Ishikawa (cell line): Measurements from ENCODE around the gene ZFP92.
A peak's percentile ranks its signal among the peaks of the same experiment; 100 is the strongest.

Experiments used
- CEBPB ChIP-seq: IDR thresholded peaks from 2 replicates; pipeline ENCODE4 v1.6.1; 2012
- CREB1 ChIP-seq: IDR thresholded peaks from 2 replicates; pipeline ENCODE4 v1.6.1; 2012; ENCODE audit warnings: low read depth
- EGR1 ChIP-seq: IDR thresholded peaks from 2 replicates; pipeline ENCODE4 v1.6.1; 2012
- EP300 ChIP-seq: IDR thresholded peaks from 2 replicates; pipeline ENCODE4 v1.6.1; 2012; ENCODE audit warnings: borderline replicate concordance
- FOXM1 ChIP-seq: IDR thresholded peaks from 2 replicates; pipeline ENCODE4 v1.6.1; 2012; ENCODE audit warnings: low read depth, borderline replicate concordance
- MAX ChIP-seq: IDR thresholded peaks from 2 replicates; pipeline ENCODE4 v1.6.1; 2012
- NFIC ChIP-seq: IDR thresholded peaks from 2 replicates; pipeline ENCODE4 v1.6.1; 2012
- RAD21 ChIP-seq: IDR thresholded peaks from 2 replicates; pipeline ENCODE4 v1.6.1; 2012; ENCODE audit warnings: low read depth
- REST ChIP-seq: IDR thresholded peaks from 2 replicates; pipeline ENCODE4 v1.6.1; 2012; ENCODE audit warnings: low read depth, mild to moderate bottlenecking
- TAF1 ChIP-seq: IDR thresholded peaks from 2 replicates; pipeline ENCODE4 v1.6.1; 2012; ENCODE audit warnings: low read depth, mild to moderate bottlenecking
- TCF12 ChIP-seq: IDR thresholded peaks from 2 replicates; pipeline ENCODE4 v1.6.1; 2012; ENCODE audit warnings: low read depth
- TEAD4 ChIP-seq: IDR thresholded peaks from 2 replicates; pipeline ENCODE4 v1.6.1; 2012
- USF1 ChIP-seq: IDR thresholded peaks from 2 replicates; pipeline ENCODE4 v1.6.1; 2012
- YY1 ChIP-seq: IDR thresholded peaks from 2 replicates; pipeline ENCODE4 v1.6.1; 2012; ENCODE audit warnings: low read depth
- ZBTB7A ChIP-seq: IDR thresholded peaks from 2 replicates; pipeline ENCODE4 v1.6.1; 2012; ENCODE audit warnings: low read depth

ZFP92 gene

DNA sequence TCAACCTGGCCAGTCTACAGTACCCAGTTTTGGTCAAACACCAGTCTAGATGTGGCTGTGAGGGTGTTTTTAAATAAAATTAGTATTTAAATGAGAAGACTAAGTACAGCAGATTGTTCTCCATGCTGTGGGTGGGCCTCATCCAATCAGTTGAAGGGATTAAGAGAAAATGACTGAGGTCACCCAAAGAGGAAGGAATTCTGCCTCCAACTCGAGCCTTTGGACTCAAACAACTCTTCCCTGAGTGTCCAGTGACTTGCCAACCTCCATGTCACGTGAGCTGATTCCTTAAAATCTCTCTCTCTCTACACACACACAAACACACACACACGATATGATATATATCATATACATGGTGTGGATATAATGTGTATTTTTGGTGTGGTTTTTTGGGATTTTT is 24.6 kb downstream of the ZFP92 start:
- no peak for TF ChIP-seq YY1

DNA sequence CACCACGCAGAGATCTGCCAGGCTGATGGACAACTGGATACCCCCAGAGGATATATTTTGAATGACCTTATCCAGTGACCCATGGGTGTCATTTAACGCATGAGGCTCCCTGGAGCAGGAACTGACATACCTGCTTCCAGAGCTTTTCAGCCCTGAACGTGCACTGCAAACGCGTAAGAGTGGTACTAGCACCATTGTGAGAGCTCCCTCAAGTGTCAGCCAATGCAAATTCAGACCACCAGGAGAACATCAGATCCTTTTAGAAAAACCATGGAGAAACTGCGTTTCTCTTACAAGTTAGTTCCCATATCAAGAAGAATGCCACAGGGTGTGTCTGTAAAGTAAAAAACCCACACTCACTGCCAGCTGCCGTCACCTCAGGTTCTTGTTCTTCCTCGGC is 27.3 kb downstream of the ZFP92 start:
- TF ChIP-seq RAD21 (peak; percentile 62), EP300 (no peak)

- TF ChIP-seq RAD21 (no peak), EP300 (no peak), REST (no peak), YY1 (no peak), TCF12 (no peak), USF1 (no peak), ZBTB7A (no peak)
These were observed 28.7 kb downstream of the ZFP92 start for GRCh38 chrX:153439977-153440376.

- TF ChIP-seq ZBTB7A (no peak), TAF1 (no peak), EP300 (no peak), TCF12 (no peak), EGR1 (no peak), MAX (no peak), TEAD4 (no peak)
These were observed 29.4 kb downstream of the ZFP92 start for GRCh38 chrX:153440556-153441135.

- TF ChIP-seq TCF12, result no peak
- no peak for TF ChIP-seq RAD21
- no peak for TF ChIP-seq FOXM1
- TF ChIP-seq ZBTB7A, result no peak
- no peak for TF ChIP-seq MAX
- no peak for TF ChIP-seq EGR1
- TF ChIP-seq CEBPB, result no peak
- no peak for TF ChIP-seq TEAD4
- no peak for TF ChIP-seq NFIC
- no peak for TF ChIP-seq YY1
- TF ChIP-seq CREB1, result no peak
- TF ChIP-seq USF1, result no peak
These were observed 30.0 kb downstream of the ZFP92 start for GRCh38 chrX:153441296-153441695.

- TF ChIP-seq TCF12 (no peak), YY1 (no peak)
These were observed 30.7 kb downstream of the ZFP92 start for GRCh38 chrX:153441981-153442380.

DNA sequence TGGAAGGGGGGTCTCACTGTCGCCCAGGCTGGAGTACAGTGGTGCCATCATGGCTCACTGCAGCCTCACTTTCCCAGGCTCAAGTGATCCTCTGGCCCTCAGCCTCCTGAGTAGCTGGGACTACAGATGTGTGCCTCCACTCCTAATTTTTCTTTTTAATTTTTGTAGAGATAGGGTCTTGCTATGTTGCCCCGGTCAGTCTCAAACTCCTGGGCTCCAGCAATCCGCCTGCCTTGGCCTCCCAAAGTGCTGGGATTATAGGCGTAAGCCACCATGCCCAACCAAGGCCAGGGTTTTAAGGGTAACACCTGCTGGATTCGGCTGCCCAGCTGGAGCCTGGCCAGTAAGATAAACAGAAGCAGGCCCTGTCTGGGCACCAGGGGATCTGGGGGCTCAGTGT is 31.2 kb downstream of the ZFP92 start:
- TF ChIP-seq FOXM1 (no peak), ZBTB7A (no peak), TEAD4 (no peak), REST (no peak), TCF12 (no peak), CEBPB (no peak), EP300 (no peak), RAD21 (no peak)
